Endothelial cell (in vitro differentiated cells): ENCODE results near the gene FIG4. TPM values are rescaled to one million over a fixed set of nuclear protein-coding genes. Genes with fewer than 3 reads are reported as not detected.

Experiments used
- DNase-seq: peaks from one replicate; pipeline ENCODE4 v3.0.0; 2021; ENCODE audit warnings: low spot score
- H3K27ac Mint-ChIP-seq: one replicate; pipeline ENCODE4 v1.8.0; 2021; ENCODE audit warnings: mixed read lengths, inconsistent platforms; ENCODE audit not compliant: unreplicated experiment
- H3K27me3 Mint-ChIP-seq: one replicate; pipeline ENCODE4 v1.8.0; 2021; ENCODE audit warnings: mild to moderate bottlenecking, moderate library complexity, mixed read lengths, inconsistent platforms; ENCODE audit not compliant: unreplicated experiment
- H3K36me3 Mint-ChIP-seq: one replicate; pipeline ENCODE4 v1.8.0; 2021; ENCODE audit warnings: mild to moderate bottlenecking, low read depth, mixed read lengths, inconsistent platforms; ENCODE audit not compliant: unreplicated experiment
- H3K4me1 Mint-ChIP-seq: one replicate; pipeline ENCODE4 v1.8.0; 2021; ENCODE audit warnings: mild to moderate bottlenecking, mixed read lengths, inconsistent platforms; ENCODE audit not compliant: unreplicated experiment
- H3K4me3 Mint-ChIP-seq: one replicate; pipeline ENCODE4 v1.8.0; 2021; ENCODE audit warnings: mild to moderate bottlenecking, mixed read lengths, inconsistent platforms; ENCODE audit not compliant: unreplicated experiment
- H3K9me3 Mint-ChIP-seq: one replicate; pipeline ENCODE4 v1.8.0; 2021; ENCODE audit warnings: mixed read lengths, inconsistent platforms; ENCODE audit not compliant: unreplicated experiment
- total RNA-seq: library from RNA; stranded (reverse); fragmentation: NEBNext Ultra II Directional; extraction: Animal tissue kit (Norgen Biotek cat#: 25700); gene quantifications from one replicate; pipeline ENCODE4 v1.2.1, GENCODE V29; 2021; ENCODE audit not compliant: unreplicated experiment
- TF ChIP-seq, protein P1 (sequence below): fragments of 200-600 bp; sonication (generic); IDR thresholded peaks from one replicate; pipeline ENCODE4 v1.5.0; 2021; ENCODE audit warnings: antibody characterized with exemption; ENCODE audit not compliant: unreplicated experiment

Gene FIG4
- total RNA-seq, 1 donor from 2014 or later: 9.2 TPM

- no peak overlapping the region for H3K4me3 Mint-ChIP-seq
- no peaks in the 10 kb centered on the region for H3K9me3 Mint-ChIP-seq
- TF ChIP-seq, protein P1, sequence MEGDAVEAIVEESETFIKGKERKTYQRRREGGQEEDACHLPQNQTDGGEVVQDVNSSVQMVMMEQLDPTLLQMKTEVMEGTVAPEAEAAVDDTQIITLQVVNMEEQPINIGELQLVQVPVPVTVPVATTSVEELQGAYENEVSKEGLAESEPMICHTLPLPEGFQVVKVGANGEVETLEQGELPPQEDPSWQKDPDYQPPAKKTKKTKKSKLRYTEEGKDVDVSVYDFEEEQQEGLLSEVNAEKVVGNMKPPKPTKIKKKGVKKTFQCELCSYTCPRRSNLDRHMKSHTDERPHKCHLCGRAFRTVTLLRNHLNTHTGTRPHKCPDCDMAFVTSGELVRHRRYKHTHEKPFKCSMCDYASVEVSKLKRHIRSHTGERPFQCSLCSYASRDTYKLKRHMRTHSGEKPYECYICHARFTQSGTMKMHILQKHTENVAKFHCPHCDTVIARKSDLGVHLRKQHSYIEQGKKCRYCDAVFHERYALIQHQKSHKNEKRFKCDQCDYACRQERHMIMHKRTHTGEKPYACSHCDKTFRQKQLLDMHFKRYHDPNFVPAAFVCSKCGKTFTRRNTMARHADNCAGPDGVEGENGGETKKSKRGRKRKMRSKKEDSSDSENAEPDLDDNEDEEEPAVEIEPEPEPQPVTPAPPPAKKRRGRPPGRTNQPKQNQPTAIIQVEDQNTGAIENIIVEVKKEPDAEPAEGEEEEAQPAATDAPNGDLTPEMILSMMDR: no peak
- no peak for DNase-seq
- H3K27me3 Mint-ChIP-seq: no peaks in the 10 kb centered on the region
- H3K27ac Mint-ChIP-seq: no peak overlapping the region
- peaks cover 2% of the 10 kb centered on the region for H3K4me1 Mint-ChIP-seq
- no peaks in the 10 kb centered on the region for H3K36me3 Mint-ChIP-seq
These were observed 3.8 kb upstream of the FIG4 start for GRCh38 chr6:109687271-109687761.

DNA sequence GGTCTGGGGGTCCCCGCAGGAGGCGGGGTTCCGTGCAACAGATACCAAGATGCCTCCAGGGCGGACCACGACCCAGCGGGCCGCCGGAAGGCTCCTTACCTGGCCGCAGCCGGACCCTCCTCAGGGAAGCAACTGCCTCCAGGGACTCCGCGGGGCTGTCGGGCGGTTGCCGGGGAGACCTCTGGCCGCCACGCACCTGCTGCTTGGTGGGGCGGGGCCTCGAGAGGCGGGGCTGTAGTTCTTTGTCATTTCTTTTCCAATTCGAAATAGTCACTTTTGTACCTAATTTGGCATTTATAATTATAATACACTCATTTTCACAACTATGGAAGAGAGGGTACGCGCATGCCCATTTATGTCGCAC, 741 bp upstream of the FIG4 start:
- H3K4me3 Mint-ChIP-seq: peak overlapping the region; percentile 99
- DNase-seq: peak; percentile 48

DNA sequence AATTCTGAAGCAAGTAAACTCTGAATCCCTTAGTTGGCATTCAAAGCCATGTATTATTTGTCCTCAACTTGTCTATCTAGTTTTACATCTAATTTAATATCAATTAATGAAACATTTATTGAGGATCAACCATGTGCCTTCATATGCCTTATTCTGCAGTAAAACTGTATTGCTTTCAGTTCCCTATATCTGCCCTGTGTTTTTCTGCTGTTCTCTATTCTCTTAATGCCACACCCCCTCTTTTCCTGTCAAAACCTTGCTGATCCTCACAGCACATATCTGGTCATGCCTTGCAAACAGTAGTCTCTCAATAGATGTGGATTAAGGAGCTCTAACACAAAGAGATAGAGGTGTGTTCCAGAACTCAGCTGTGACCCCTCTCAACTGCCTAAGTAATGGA, 2.0 kb downstream of the FIG4 start:
- Mint-ChIP-seq H3K9me3 (no peaks in the 10 kb centered on the region), H3K36me3 (no peaks in the 10 kb centered on the region), H3K27ac (no peak overlapping the region), H3K4me1 (peaks cover 2% of the 10 kb centered on the region), H3K27me3 (no peaks in the 10 kb centered on the region), H3K4me3 (no peak overlapping the region)
- DNase-seq: no peak
- TF ChIP-seq, protein P1: no peak

More for the DNA sequence above, 741 bp upstream of the FIG4 start:
- H3K36me3 Mint-ChIP-seq: no peaks in the 10 kb centered on the region
- no peaks in the 10 kb centered on the region for H3K9me3 Mint-ChIP-seq
- no peaks in the 10 kb centered on the region for H3K27me3 Mint-ChIP-seq
- TF ChIP-seq, protein P1: no peak
- H3K4me1 Mint-ChIP-seq: peaks cover 2% of the 10 kb centered on the region
- H3K27ac Mint-ChIP-seq: peak overlapping the region; percentile 93

DNA sequence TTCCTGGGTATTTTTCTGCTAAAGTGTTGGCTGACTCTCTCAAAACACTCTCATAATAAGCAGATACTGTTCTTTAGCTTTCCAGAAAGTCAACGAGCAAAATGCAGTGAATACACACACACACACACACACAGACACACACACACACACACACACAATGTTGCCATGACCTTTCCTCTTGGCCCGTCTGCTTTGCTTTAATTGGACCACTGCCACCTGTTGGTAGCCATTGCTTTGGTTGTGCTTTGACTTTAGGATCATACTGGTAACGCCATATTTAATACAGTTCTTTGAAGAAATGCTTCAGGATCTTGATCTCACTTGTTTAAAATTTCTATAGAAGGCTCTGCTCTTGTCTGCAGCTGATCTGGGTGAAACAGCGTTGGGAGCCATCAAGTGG, 4.4 kb downstream of the FIG4 start:
- TF ChIP-seq, protein P1: no peak
- Mint-ChIP-seq H3K27me3 (no peaks in the 10 kb centered on the region), H3K4me3 (no peak overlapping the region), H3K36me3 (no peaks in the 10 kb centered on the region), H3K27ac (no peak overlapping the region), H3K9me3 (no peaks in the 10 kb centered on the region), H3K4me1 (peaks cover 2% of the 10 kb centered on the region)
- DNase-seq: peak; percentile 33

DNA sequence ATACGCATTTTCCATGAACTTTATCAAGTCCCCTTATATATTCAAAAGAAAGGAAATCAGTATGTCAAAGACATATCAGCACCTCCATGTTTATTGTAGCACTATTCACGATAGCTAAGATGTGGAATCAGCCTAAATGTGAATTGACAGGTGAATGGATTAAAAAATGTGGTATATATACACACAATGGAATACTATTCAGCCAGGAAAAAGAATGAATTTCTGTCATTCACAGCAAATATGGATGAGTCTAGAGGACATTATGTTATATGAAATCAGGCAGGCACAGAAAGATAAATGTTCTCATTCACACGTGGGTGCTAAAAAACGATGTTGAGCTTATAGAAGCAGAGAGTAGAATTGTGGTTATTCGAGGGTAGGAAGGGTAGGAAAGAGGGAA, 5.3 kb downstream of the FIG4 start:
- Mint-ChIP-seq H3K27ac (no peak overlapping the region), H3K4me1 (peaks cover 5% of the 10 kb centered on the region), H3K36me3 (no peaks in the 10 kb centered on the region), H3K9me3 (no peaks in the 10 kb centered on the region), H3K4me3 (no peak overlapping the region), H3K27me3 (no peaks in the 10 kb centered on the region)
- TF ChIP-seq, protein P1: no peak
- DNase-seq: no peak
